T-helper 9 cell (primary cell): Measurements from ENCODE around the gene TMEM204.

ENCODE experiments used
- DNase-seq: peaks from one replicate; pipeline ENCODE4 v3.0.0-alpha.2; 2020

The TMEM204 gene

GRCh38 chr16:1499756-1500464 is 33.6 kb upstream of the TMEM204 start:
- no peak for DNase-seq

- DNase-seq: no peak
Measured at GRCh38 chr16:1500465-1501150, 32.9 kb upstream of the TMEM204 start.

GRCh38 chr16:1501630-1502029 is 31.8 kb upstream of the TMEM204 start:
- DNase-seq: no peak

GRCh38 chr16:1502092-1503004 is 31.1 kb upstream of the TMEM204 start:
- no peak for DNase-seq

- no peak for DNase-seq
Measured at GRCh38 chr16:1503110-1503955, 30.1 kb upstream of the TMEM204 start.

- DNase-seq: no peak
Measured at GRCh38 chr16:1505073-1505844, 28.2 kb upstream of the TMEM204 start.

- no peak for DNase-seq
Measured at GRCh38 chr16:1505912-1506311, 27.6 kb upstream of the TMEM204 start.

- DNase-seq: no peak
Measured at GRCh38 chr16:1506494-1507213, 26.8 kb upstream of the TMEM204 start.

GRCh38 chr16:1508494-1509187 is 24.8 kb upstream of the TMEM204 start:
- no peak for DNase-seq

GRCh38 chr16:1509307-1510221 is 23.9 kb upstream of the TMEM204 start:
- DNase-seq: no peak

GRCh38 chr16:1510272-1510671 is 23.2 kb upstream of the TMEM204 start:
- DNase-seq: no peak

- DNase-seq: no peak
Measured at GRCh38 chr16:1510941-1511351, 22.5 kb upstream of the TMEM204 start.

- DNase-seq: no peak
Measured at GRCh38 chr16:1511662-1512569, 21.6 kb upstream of the TMEM204 start.

GRCh38 chr16:1512774-1513173 is 20.7 kb upstream of the TMEM204 start:
- DNase-seq: no peak

GRCh38 chr16:1514507-1514906 is 19.0 kb upstream of the TMEM204 start:
- no peak for DNase-seq

- no peak for DNase-seq
Measured at GRCh38 chr16:1518626-1519135, 14.8 kb upstream of the TMEM204 start.

GRCh38 chr16:1519831-1520230 is 13.6 kb upstream of the TMEM204 start:
- no peak for DNase-seq

- no peak for DNase-seq
Measured at GRCh38 chr16:1520461-1520860, 13.0 kb upstream of the TMEM204 start.
